ENCODE results near the gene WWOX.
A peak's percentile ranks its signal among the peaks of the same experiment; 100 is the strongest.

Gene WWOX

GRCh38 chr16:78896280-78896679 lies 796.8 kb downstream of the WWOX start:
- DNase-seq, result peak; percentile 84

- peak; percentile 30 for DNase-seq
Measured at GRCh38 chr16:78897299-78897698, 797.8 kb downstream of the WWOX start.

- peak; percentile 79 for DNase-seq
Measured at GRCh38 chr16:78900044-78900811, 800.8 kb downstream of the WWOX start.

GRCh38 chr16:78900966-78901365 lies 801.5 kb downstream of the WWOX start:
- no peak for DNase-seq

DNA sequence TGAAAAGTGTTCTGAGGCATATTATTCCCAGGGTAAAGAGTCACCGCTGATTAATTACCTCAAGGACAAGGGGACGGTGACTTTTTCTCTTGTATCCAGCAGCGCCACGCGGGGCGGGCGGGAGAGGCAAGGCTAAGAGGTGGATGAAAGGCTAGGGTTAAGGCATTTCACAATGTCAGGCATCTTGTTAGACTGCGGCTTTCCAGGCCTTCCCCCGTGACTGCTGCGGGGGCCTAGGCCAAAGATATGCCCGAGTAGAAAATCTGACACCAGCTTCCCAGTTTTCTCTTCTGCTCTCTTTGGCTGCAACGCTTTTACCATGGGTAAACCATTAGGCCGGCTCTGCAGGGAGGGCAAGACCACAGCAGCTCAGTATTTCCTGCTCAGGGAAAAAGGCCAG lies 802.9 kb downstream of the WWOX start:
- DNase-seq, result no peak

GRCh38 chr16:78903237-78903636 lies 803.8 kb downstream of the WWOX start:
- peak; percentile 18 for DNase-seq

DNA sequence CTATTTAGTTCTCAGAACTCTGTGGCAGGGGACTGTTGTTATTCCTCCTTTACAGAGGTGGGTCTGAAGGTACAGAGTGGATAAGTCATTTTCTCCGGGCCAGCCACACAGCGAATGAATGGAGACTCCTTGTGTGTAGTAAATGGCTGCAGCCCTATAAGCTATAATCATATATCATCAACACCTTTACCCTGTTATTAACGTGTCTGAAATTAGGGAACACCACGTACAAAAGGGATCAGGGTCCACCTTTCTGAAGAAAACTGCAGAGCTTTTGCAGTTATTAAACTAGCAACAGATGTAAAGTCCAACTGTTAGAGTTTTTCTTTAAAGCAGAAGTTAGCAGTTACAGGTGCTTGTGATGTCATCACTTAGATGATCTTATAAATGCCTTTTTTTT lies 804.4 kb downstream of the WWOX start:
- DNase-seq, result no peak

DNA sequence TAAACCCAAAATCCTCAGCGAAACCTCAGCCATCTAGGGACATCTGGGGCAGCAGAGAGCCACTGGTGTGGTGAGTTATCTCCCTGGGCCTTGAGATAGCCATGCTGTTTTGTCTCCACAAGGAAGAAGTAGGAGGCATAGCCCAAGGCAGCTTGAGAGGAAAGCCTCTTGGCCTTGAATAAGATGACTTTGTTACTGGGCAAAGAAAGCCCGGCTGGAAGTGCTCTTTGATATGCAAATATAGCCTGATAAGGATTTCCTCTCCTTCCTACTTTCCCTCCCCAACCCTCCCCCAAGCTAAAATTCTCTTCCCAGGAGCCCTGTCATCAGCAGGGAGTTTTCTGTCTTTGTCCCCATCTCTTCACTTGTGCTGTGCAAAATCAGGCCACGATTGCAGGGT lies 806.7 kb downstream of the WWOX start:
- no peak for DNase-seq

DNA sequence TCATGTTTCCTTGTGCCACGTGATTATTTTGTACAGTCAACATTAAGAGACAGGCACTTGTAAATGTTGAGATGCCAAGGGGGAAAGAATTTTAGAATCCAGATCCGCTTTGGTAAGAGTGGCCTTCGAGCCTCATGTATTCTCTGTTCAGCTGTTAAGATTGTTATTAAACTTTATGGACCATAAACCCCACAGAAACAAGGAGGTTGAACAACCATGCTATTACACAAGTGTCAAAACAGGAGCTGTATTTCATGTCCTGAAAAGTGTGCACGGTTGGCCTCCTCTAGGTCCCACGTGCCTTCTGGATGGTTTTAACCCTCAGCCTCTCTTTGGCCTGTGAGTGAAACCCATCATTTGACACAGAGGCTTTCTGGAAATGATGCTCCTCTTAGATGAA lies 809.8 kb downstream of the WWOX start:
- no peak for DNase-seq

DNA sequence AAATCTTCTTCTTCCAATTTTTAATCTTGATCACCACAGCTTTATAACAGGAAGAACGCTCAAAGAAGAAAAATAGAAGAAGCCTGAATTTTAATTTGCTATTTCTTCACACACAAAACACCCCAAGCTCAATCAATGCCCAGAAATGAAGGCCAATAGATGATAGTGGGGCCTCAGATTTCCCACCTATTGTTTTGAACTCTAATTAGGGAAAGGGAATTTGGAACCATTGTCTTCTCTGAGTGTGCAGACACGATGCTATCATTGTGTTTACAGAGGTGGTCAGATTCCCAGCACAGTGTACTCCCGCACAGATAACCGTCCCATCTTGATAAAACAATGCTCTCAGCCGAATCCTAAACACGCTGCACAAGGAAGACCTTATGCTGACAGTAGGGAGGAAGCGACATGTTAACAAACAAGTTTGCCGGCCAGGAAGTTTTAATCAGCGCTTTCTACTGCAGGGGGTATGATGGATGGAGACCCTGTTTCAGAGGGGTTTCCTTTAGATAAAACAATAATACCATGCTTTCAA lies 816.4 kb downstream of the WWOX start:
- DNase-seq, result no peak

GRCh38 chr16:78916928-78917545 lies 817.6 kb downstream of the WWOX start:
- no peak for DNase-seq

GRCh38 chr16:78918805-78919305 lies 819.4 kb downstream of the WWOX start:
- no peak for DNase-seq

DNA sequence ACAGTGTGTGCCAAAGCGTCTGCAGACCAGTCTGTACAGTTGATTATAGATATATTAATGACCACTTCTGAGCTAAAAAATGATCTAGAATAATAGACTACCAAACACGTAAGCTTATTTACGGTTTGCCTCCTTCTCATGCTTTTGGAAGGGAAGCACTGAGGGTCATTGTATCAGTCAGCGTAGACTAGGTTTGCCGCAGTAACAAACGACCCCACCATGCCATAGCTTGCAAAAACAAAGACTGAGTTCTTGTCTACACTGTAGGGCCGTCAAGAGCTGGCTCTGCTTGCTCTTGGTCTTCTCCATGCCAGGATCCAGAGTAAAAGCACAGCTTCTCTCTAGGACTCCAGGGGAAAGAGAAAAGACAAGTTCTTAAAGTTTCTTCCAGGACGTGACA lies 820.4 kb downstream of the WWOX start:
- DNase-seq, result no peak

DNA sequence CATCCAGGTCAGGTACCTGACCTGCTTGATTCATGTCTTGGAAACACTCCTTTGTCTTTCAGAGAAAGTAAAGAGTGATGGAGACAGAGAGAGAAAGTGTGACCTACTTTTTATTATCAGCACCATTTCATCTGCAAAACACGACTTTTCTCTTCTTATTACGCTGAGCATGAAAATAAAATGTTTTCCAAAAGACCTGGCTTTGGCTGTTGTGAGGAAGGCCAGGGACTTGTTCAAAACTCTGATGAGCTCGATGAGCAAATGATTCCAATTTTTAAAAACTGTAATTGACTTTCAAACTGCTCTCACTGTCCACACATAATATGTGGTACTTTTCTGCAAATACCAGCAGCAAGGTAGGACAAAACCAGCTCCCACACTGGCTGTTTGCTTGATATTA lies 821.2 kb downstream of the WWOX start:
- DNase-seq, result no peak

DNA sequence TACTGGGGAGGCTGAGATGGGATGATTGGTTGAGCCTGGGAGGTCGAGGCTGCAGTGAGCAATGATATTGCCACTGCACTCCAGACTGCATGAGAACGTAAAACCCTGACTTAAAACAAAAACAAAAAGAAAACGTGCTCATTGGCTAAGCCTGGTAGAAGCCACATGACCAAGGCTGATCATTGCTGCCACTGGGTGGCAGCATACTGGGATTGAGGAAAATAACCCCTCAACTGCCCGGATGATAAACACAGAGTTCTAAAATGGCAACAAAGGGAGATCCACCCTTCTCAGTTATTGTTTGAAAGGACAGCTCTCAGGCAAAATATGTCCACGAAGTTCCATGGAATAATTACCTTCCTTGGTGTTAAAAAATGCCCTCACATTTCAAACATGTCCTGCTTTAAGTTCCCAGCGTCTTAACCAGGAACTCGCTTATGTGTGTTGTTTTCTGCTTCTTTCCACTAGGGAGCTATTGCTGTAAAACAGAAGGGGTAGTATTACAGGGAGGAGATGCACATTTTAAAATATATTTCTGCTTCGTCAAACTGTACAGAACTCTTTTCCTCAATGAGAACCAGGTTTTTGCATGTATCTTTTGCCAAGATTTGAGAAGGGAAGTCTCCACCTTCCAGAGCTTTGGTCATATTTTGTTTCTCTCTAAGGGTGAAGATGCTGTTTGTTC lies 825.8 kb downstream of the WWOX start:
- DNase-seq, result peak; percentile 41

DNA sequence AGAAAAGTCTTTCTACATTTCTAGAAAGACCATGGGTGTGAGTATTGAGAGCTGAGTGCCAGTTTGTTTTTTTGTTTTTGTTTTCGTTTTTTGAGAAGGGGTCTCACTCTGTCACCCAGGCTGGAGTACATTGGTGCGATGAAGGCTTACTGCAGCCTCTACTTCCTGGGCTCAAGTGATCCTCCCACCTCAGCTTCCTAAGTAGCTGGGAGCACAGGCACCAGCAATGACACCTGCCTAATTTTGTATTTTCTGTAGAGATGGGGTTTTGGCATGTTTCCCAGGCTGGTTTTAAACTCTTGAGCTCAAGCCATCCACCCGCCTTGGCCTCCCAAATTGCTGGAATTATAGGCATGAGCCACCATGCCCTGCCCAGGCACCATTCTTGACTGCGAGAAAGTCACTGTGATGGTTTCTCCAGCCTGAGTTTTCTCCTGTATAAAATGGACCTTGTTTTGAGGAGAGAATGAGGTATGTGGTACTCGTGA lies 827.3 kb downstream of the WWOX start:
- no peak for DNase-seq

DNA sequence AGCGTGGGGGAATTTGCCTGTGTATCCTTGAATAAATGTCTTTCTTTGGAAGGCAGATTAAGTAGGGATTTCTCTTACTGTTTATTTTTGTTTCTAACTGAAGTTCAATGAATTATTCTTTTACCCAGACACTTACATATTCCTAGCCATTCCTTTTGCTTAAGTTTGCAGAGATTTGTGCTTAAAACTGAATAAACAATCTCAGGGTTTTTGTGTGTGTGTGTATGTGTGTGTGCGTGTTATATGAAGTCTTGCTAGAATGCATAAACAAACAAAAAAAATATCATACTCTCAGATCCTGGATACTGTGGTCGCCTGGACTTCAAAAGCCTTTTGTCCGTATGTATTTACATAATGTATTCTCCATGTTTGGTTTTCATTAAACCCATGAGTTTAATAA lies 828.3 kb downstream of the WWOX start:
- no peak for DNase-seq

- no peak for DNase-seq
Measured at GRCh38 chr16:78929841-78930240, 830.4 kb downstream of the WWOX start.

DNA sequence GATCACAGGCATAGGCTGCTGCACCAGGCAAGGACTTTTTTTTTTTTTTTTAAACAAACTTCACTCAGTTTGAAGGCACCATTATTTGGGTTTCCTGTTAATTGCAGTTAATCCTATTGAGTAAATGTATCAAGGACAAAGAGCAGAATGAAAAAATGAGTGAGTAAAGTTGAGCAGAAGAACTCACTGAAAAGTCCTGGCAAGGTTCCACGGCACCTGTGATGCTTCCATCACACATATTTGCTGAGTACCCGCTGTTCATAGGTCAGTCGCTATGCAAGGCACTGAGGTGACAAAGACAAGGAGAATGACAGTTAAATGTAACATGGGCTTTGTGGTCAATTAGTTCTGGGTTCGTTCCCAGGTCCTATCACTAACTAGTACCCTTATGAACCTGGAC lies 831.1 kb downstream of the WWOX start:
- no peak for DNase-seq

- no peak for DNase-seq
Measured at GRCh38 chr16:78931267-78931666, 831.8 kb downstream of the WWOX start.

GRCh38 chr16:78931678-78932077 lies 832.2 kb downstream of the WWOX start:
- no peak for DNase-seq

DNA sequence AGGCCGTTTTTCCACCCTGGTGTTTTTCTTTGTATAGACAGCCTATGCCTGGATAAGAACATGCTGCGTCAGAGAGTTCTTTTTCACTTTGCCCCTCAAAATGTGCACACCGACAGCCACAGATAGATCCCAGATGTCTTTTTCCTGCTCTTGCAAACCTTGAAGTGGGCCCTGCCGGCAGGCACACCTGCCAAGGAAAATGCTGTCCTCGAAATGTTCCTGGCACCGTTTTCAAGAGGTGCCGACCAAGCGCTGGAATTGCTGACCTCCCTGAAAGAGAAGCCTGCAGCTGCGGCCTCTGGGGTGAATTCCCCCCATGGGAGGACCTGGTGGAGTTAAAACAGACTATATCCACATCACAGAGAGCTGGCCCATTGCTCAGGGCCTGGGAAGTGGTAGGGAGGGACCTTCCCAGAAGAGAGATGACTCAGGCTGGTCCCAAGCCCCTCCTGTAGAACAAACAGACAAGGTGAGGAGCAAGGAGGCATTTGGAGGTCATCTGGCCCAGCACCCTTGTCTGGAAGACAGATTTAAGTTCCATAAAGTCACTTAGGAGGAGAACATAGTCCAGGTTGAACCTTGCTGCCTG lies 833.0 kb downstream of the WWOX start:
- DNase-seq, result no peak

GRCh38 chr16:78936060-78936459 lies 836.6 kb downstream of the WWOX start:
- no peak for DNase-seq

All from activated CD4-positive, alpha-beta T cell treated with anti-CD3 and anti-CD28 coated beads, Interleukin-2, Interleukin-6, amounts not matched to agents 100 ng/mL and 50 ng/mL, durations not matched to agents 16 hours and 8 hours (primary cell).